Measurements from ENCODE around the gene CCDC142. TPM values are rescaled to one million over a fixed set of nuclear protein-coding genes. Genes with fewer than 3 reads are reported as not detected.
"Not testable (repeated sequence)": the region's sequence is repeated elsewhere in the genome, so short reads cannot be mapped to it uniquely, and the experiment has no call there.

CCDC142 gene
- total RNA-seq, 4 donors from 2014 or later: 34.7 to 53.1 (median 39.4) TPM

GRCh38 chr2:74461187-74462053, 21.4 kb downstream of the CCDC142 start:
- Histone ChIP-seq H3K9me3 (no peaks in the 10 kb centered on the region), H3K27ac (no peak overlapping the region), H3K4me1 (peaks cover 0 to 49% (median 26%) of the 10 kb centered on the region in 4 donors), H3K27me3 (no peaks in the 10 kb centered on the region), H3K36me3 (peaks cover 0 to 33% (median 0%) of the 10 kb centered on the region in 3 donors), H3K4me3 (no peak overlapping the region)
- no peak for DNase-seq (ENCODE audit: low spot score in 2 of 2)
- 88 to 92% methylated on average over 21 to 25 of the region's 27 CpGs for WGBS, 2 donors
- TF ChIP-seq, protein P1, sequence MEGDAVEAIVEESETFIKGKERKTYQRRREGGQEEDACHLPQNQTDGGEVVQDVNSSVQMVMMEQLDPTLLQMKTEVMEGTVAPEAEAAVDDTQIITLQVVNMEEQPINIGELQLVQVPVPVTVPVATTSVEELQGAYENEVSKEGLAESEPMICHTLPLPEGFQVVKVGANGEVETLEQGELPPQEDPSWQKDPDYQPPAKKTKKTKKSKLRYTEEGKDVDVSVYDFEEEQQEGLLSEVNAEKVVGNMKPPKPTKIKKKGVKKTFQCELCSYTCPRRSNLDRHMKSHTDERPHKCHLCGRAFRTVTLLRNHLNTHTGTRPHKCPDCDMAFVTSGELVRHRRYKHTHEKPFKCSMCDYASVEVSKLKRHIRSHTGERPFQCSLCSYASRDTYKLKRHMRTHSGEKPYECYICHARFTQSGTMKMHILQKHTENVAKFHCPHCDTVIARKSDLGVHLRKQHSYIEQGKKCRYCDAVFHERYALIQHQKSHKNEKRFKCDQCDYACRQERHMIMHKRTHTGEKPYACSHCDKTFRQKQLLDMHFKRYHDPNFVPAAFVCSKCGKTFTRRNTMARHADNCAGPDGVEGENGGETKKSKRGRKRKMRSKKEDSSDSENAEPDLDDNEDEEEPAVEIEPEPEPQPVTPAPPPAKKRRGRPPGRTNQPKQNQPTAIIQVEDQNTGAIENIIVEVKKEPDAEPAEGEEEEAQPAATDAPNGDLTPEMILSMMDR (IDR thresholded peaks at IDR 0.05): no peak
- no peak for TF ChIP-seq POLR2A (IDR thresholded peaks at IDR 0.05)
- no peak for TF ChIP-seq EP300 (IDR thresholded peaks at IDR 0.05)

DNA sequence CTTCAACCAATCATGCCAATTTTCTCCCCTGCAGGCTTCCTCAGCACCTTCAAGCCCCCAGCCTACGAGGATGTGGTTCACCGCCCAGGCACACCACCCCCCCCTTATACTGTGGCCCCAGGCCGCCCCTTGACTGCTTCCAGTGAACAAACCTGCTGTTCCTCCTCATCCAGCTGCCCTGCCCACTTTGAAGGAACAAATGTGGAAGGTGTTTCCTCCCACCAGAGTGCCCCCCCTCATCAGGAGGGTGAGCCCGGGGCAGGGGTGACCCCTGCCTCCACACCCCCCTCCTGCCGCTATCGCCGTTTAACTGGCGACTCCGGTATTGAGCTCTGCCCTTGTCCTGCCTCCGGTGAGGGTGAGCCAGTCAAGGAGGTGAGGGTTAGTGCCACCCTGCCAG, 22.6 kb downstream of the CCDC142 start:
- H3K4me3 ChIP-seq; H3K27me3 ChIP-seq; H3K9me3 ChIP-seq; DNase-seq (ENCODE audit: low spot score in 2 of 2); H3K27ac ChIP-seq: not testable (repeated sequence)
- WGBS, 2 donors: 77 to 83% methylated on average over 10 of the region's 10 CpGs
- Histone ChIP-seq H3K4me1 (peaks cover 0 to 53% (median 35%) of the 10 kb centered on the region in 4 donors), H3K36me3 (peaks cover 0 to 33% (median 0%) of the 10 kb centered on the region in 3 donors)

- WGBS, 2 donors: 72 to 76% methylated on average over 13 of the region's 13 CpGs
- Histone ChIP-seq H3K27ac (peak overlapping the region in 1 of 4 donors; percentile 4), H3K36me3 (peaks cover 0 to 33% (median 0%) of the 10 kb centered on the region in 3 donors), H3K4me1 (peaks cover 0 to 53% (median 35%) of the 10 kb centered on the region in 4 donors)
- H3K9me3 ChIP-seq; H3K27me3 ChIP-seq; H3K4me3 ChIP-seq; DNase-seq (ENCODE audit: low spot score in 2 of 2): not testable (repeated sequence)
Observed at GRCh38 chr2:74459503-74460118, 23.2 kb downstream of the CCDC142 start.

- Histone ChIP-seq H3K9me3 (no peaks in the 10 kb centered on the region), H3K4me3 (peak overlapping the region; percentile 68 to 70 (median 69)), H3K27ac (peak overlapping the region in 3 of 4 donors; percentile 85 to 96 (median 87)), H3K36me3 (peaks cover 0 to 33% (median 0%) of the 10 kb centered on the region in 3 donors), H3K27me3 (no peaks in the 10 kb centered on the region), H3K4me1 (peaks cover 0 to 52% (median 29%) of the 10 kb centered on the region in 4 donors)
- WGBS, 2 donors: 1% methylated on average over 10 of the region's 10 CpGs
- DNase-seq (ENCODE audit: low spot score in 2 of 2): no peak
- TF ChIP-seq EP300 (IDR thresholded peaks at IDR 0.05) (no peak), POLR2A (IDR thresholded peaks at IDR 0.05) (no peak)
- TF ChIP-seq, protein P1 (IDR thresholded peaks at IDR 0.05): no peak
Observed at GRCh38 chr2:74458938-74459363, 23.8 kb downstream of the CCDC142 start.

GRCh38 chr2:74458132-74458937, 24.5 kb downstream of the CCDC142 start, which contains the start of gene WBP1:
Gene WBP1 (plus strand): TSS chr2:74458438. CDS start chr2:74458603, 165 bp downstream.
- 0 to 1% methylated on average over 13 to 32 of the region's 38 CpGs for WGBS, 2 donors
- Histone ChIP-seq H3K27ac (peak within 1 kb of the TSS; percentile 59 to 97 (median 96)), H3K9me3 (no peaks in the 10 kb centered on the region), H3K4me1 (peaks cover 0 to 45% (median 27%) of the 10 kb centered on the region in 4 donors), H3K27me3 (no peaks in the 10 kb centered on the region), H3K36me3 (peaks cover 0 to 32% (median 0%) of the 10 kb centered on the region in 3 donors), H3K4me3 (peak within 1 kb of the TSS; percentile 68 to 70 (median 69))
- TF ChIP-seq, protein P1 (IDR thresholded peaks at IDR 0.05): peak in 2 of 5 experiments; percentile 58 to 67
- TF ChIP-seq EP300 (IDR thresholded peaks at IDR 0.05) (peak; percentile 52 to 73), POLR2A (IDR thresholded peaks at IDR 0.05) (peak; percentile 26 to 58)
- DNase-seq (ENCODE audit: low spot score in 2 of 2): peak; percentile 99 to 100
